ENCODE measurements around the gene CDADC1.
A peak's percentile ranks its signal among the peaks of the same experiment; 100 is the strongest.

CDADC1 gene

DNA sequence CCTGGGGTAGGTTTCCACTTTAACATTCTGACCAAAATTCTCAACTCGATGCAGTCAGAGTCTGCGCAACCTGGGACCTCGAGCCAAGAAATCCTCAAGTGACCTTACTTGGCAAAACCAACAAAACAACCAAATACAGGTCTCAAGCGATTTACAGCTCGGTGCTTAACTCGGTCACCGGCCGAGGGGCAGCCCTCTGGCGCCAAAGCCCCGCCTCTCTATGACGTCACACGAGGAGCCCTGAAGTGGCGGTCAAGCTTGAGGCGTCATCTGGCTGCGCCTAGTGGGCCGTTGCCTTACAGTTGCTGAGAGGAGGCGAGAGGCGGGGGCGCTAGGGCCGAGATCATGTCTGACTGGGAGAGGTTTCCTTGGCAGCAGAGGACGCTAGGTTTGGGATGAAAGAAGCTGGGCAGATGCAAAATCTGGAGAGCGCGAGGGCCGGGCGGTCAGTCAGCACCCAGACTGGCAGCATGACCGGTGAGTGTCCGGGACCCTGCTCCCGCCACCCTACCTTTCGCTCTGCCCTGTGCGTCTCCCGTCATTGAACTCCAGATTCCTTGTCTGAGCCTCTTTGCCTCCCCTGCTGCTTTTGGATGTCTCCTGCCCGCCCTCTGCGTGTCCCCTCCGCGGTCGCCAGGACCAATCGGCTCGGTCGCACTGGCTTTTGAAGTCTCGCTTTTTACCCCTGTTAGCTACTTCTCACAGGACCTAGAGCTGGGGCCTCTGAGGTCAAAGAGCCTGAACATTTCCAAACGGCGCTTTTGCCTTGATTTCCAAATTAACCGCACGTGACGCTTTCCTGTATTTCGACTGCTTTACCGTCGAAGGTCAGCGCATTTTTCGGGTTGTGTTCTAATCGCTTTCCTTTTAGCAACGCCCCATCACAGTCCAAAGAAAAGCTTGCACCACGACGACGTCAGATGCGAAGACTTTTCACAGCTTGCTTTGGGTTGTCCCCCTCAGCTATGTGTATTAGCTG, at the start of gene CDADC1:
Gene CDADC1 (plus strand): TSS at position 283 of the 979 bp plus-strand sequence. CDS start 113 bp downstream, at position 396.
- Histone ChIP-seq H3K27ac (ENCODE audit: poor library complexity, severe bottlenecking) (peak within 1 kb of the TSS; percentile 37), H3K36me3 (ENCODE audit: low read depth) (peaks cover 23% of the 10 kb centered on the region), H3K4me3 (ENCODE audit: severe bottlenecking) (peak within 1 kb of the TSS; percentile 60), H3K4me1 (ENCODE audit: insufficient read depth, poor library complexity, severe bottlenecking) (peaks cover 5% of the 10 kb centered on the region), H3K27me3 (ENCODE audit: insufficient read depth, poor library complexity, severe bottlenecking) (no peaks in the 10 kb centered on the region), H3K9me3 (ENCODE audit: severe bottlenecking) (no peaks in the 10 kb centered on the region)
- ATAC-seq (ENCODE audit: low read depth), result peak; percentile 91
- peak; percentile 94 for DNase-seq (ENCODE audit: low spot score)
- TF ChIP-seq, protein P1, sequence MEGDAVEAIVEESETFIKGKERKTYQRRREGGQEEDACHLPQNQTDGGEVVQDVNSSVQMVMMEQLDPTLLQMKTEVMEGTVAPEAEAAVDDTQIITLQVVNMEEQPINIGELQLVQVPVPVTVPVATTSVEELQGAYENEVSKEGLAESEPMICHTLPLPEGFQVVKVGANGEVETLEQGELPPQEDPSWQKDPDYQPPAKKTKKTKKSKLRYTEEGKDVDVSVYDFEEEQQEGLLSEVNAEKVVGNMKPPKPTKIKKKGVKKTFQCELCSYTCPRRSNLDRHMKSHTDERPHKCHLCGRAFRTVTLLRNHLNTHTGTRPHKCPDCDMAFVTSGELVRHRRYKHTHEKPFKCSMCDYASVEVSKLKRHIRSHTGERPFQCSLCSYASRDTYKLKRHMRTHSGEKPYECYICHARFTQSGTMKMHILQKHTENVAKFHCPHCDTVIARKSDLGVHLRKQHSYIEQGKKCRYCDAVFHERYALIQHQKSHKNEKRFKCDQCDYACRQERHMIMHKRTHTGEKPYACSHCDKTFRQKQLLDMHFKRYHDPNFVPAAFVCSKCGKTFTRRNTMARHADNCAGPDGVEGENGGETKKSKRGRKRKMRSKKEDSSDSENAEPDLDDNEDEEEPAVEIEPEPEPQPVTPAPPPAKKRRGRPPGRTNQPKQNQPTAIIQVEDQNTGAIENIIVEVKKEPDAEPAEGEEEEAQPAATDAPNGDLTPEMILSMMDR (IDR thresholded peaks at IDR 0.05; ENCODE audit: poor library complexity, severe bottlenecking), result no peak

DNA sequence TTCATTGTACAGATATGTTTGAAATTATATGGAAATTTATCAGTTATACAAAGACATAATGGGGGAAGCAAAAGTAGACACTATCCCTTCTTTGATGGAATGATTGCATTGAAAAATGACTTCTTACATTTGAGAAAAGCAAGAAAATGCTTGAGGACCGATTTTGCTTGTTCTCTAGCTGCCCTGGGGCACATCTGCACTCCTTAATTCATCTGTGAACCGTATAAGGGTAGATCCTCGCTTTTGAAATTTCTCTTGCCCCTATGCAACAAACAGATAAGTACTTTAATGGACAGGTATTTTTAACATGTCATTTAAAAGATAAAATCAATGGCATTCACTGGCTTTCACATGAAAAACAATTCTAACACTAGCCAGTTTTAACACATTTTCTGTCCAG, 41.1 kb upstream of the CDADC1 start:
- H3K27ac ChIP-seq (ENCODE audit: poor library complexity, severe bottlenecking), result no peak overlapping the region
- H3K4me1 ChIP-seq (ENCODE audit: insufficient read depth, poor library complexity, severe bottlenecking), result no peaks in the 10 kb centered on the region
- H3K4me3 ChIP-seq (ENCODE audit: severe bottlenecking), result no peak overlapping the region
- H3K36me3 ChIP-seq (ENCODE audit: low read depth), result peaks cover 69% of the 10 kb centered on the region
- no peaks in the 10 kb centered on the region for H3K27me3 ChIP-seq (ENCODE audit: insufficient read depth, poor library complexity, severe bottlenecking)
- DNase-seq (ENCODE audit: low spot score) (no peak), ATAC-seq (ENCODE audit: low read depth) (no peak)
- TF ChIP-seq, protein P1 (IDR thresholded peaks at IDR 0.05; ENCODE audit: poor library complexity, severe bottlenecking), result no peak
- no peaks in the 10 kb centered on the region for H3K9me3 ChIP-seq (ENCODE audit: severe bottlenecking)

DNA sequence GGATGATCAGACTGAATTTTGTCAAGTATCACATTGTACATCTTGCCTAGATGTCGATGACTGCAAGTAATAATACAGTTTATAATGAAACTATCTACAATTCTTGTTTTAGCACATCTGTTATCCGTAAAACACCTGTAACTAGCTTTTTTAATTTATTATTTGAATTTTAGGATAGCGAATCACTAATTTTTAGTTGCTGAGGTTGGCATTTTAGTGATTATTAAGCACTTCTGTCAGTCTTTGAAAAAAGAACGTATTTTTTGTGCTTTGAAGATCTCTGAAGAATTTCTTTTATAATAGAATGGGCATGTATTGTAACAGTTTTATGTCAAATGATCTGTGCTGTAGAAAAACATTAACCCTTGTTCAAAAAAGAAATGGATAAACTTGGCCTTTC, 39.1 kb upstream of the CDADC1 start:
- DNase-seq (ENCODE audit: low spot score) (no peak), ATAC-seq (ENCODE audit: low read depth) (no peak)
- no peak overlapping the region for H3K4me3 ChIP-seq (ENCODE audit: severe bottlenecking)
- H3K27me3 ChIP-seq (ENCODE audit: insufficient read depth, poor library complexity, severe bottlenecking), result no peaks in the 10 kb centered on the region
- H3K27ac ChIP-seq (ENCODE audit: poor library complexity, severe bottlenecking), result no peak overlapping the region
- TF ChIP-seq, protein P1 (IDR thresholded peaks at IDR 0.05; ENCODE audit: poor library complexity, severe bottlenecking), result no peak
- H3K36me3 ChIP-seq (ENCODE audit: low read depth), result peaks cover 52% of the 10 kb centered on the region
- H3K4me1 ChIP-seq (ENCODE audit: insufficient read depth, poor library complexity, severe bottlenecking), result no peaks in the 10 kb centered on the region
- H3K9me3 ChIP-seq (ENCODE audit: severe bottlenecking), result no peaks in the 10 kb centered on the region

DNA sequence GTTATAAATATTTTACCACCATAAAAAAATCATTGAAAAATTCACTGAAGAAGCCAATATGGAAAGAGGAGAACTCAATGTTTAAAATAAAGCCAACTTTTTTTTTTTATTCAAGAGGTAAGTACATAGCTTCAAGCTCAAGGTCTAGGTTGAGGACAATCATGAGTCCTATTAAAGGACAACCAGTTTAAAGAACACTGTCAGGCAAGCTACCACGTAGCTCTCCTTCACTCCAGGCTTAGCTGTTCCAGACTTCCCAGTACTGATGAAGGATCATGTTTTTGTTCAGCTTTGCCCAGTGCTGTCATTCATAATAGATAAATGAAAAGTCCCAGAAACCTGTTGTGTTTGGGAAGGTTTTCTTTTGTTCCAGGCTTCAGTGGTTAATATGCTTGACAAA, 37.6 kb upstream of the CDADC1 start:
- Histone ChIP-seq H3K4me1 (ENCODE audit: insufficient read depth, poor library complexity, severe bottlenecking) (no peaks in the 10 kb centered on the region), H3K36me3 (ENCODE audit: low read depth) (peaks cover 40% of the 10 kb centered on the region), H3K9me3 (ENCODE audit: severe bottlenecking) (no peaks in the 10 kb centered on the region), H3K27me3 (ENCODE audit: insufficient read depth, poor library complexity, severe bottlenecking) (no peaks in the 10 kb centered on the region), H3K27ac (ENCODE audit: poor library complexity, severe bottlenecking) (no peak overlapping the region), H3K4me3 (ENCODE audit: severe bottlenecking) (no peak overlapping the region)
- DNase-seq (ENCODE audit: low spot score), result no peak
- TF ChIP-seq, protein P1 (IDR thresholded peaks at IDR 0.05; ENCODE audit: poor library complexity, severe bottlenecking), result no peak
- ATAC-seq (ENCODE audit: low read depth), result no peak

DNA sequence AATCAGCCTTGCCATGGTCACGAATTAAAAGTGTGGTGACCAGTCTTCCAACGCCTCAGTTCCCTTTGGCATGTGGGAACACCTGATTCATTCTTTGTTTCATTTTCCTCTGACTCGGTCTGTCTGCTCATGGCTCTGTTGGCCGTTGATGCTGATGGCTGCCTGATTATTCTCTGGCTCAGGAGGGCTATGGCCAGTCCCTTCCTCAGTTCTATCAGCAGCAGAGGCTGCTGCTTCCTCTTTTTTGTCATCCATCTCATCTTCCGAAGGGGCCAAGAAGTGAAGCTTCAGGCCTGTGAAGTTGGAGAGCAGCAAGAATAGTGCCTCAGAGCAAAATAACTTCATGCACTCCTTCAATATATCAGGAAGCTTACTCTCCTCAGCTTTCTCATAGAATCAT, 37.1 kb upstream of the CDADC1 start:
- TF ChIP-seq, protein P1 (IDR thresholded peaks at IDR 0.05; ENCODE audit: poor library complexity, severe bottlenecking), result no peak
- H3K4me1 ChIP-seq (ENCODE audit: insufficient read depth, poor library complexity, severe bottlenecking), result no peaks in the 10 kb centered on the region
- no peaks in the 10 kb centered on the region for H3K27me3 ChIP-seq (ENCODE audit: insufficient read depth, poor library complexity, severe bottlenecking)
- DNase-seq (ENCODE audit: low spot score), result no peak
- H3K36me3 ChIP-seq (ENCODE audit: low read depth), result peaks cover 34% of the 10 kb centered on the region
- H3K27ac ChIP-seq (ENCODE audit: poor library complexity, severe bottlenecking), result no peak overlapping the region
- H3K4me3 ChIP-seq (ENCODE audit: severe bottlenecking), result no peak overlapping the region
- no peaks in the 10 kb centered on the region for H3K9me3 ChIP-seq (ENCODE audit: severe bottlenecking)
- no peak for ATAC-seq (ENCODE audit: low read depth)
